Heart left ventricle (tissue), 16 donors: ENCODE data around the gene PXK. TPM values are rescaled to one million over a fixed set of nuclear protein-coding genes. Genes with fewer than 3 reads are reported as not detected.
A peak's percentile ranks its signal among the peaks of the same experiment; 100 is the strongest.

Experiments used
- ATAC-seq, 4 donors: fragments of 200-7000 bp; cut with Tn5 transposase; one replicate each; pipeline ENCODE4 v1.9.1; 2020 to 2022; ENCODE audit warnings: moderate library complexity in 4 of 4, mild to moderate bottlenecking in 3 of 4, moderate number of reproducible peaks in 1 of 4
- DNase-seq, 5 donors: peaks; one replicate each; pipeline ENCODE4 v3.0.0-alpha.2; 2020
- H3K27ac ChIP-seq, 12 donors: fragments of 200-600 bp; sonication (generic) in 4 of 12; one replicate each; pipeline versions ENCODE4 v1.5.0 to v1.8.0; 2016 to 2022; ENCODE audit warnings: mild to moderate bottlenecking in 2 of 12
- H3K27me3 ChIP-seq, 9 donors: fragments of 200-600 bp; sonication (generic) in 2 of 9; one replicate each; pipeline versions ENCODE4 v1.5.1 to v1.8.0; 2016 to 2022; ENCODE audit warnings: mild to moderate bottlenecking in 3 of 9
- H3K36me3 ChIP-seq, 9 donors: fragments of 200-600 bp; sonication (generic) in 2 of 9; one replicate each; pipeline versions ENCODE4 v1.5.0 to v1.8.0; 2018 to 2022; ENCODE audit warnings: mild to moderate bottlenecking in 2 of 9
- H3K4me1 ChIP-seq, 12 donors: fragments of 200-600 bp; sonication (generic) in 4 of 12; one replicate each; pipeline versions ENCODE4 v1.5.0 to v1.8.0; 2016 to 2022; ENCODE audit warnings: mild to moderate bottlenecking in 3 of 12
- H3K4me3 ChIP-seq, 12 donors: fragments of 200-600 bp; sonication (generic) in 4 of 12; one replicate each; pipeline versions ENCODE4 v1.5.0 to v1.8.0; 2017 to 2022; ENCODE audit warnings: mild to moderate bottlenecking in 9 of 12, moderate library complexity in 4 of 12
- H3K9me3 ChIP-seq, 12 donors: fragments of 200-600 bp; sonication (generic) in 4 of 12; one replicate each; pipeline versions ENCODE4 v1.5.0 to v1.8.0; 2016 to 2022; ENCODE audit warnings: mild to moderate bottlenecking in 1 of 12
- CTCF ChIP-seq, 12 donors: fragments of 200-600 bp; sonication (generic) in 4 of 12; IDR thresholded peaks; one replicate each; pipeline versions ENCODE4 v1.5.0 to v1.8.0; 2018 to 2022; ENCODE audit warnings: antibody characterized with exemption in 12 of 12, mild to moderate bottlenecking in 5 of 12
- POLR2A ChIP-seq, 2 donors: fragments of 450-650 bp; IDR thresholded peaks; one replicate each; pipeline ENCODE4 v1.6.1; 2017; ENCODE audit warnings: antibody characterized with exemption in 2 of 2, mild to moderate bottlenecking in 2 of 2, moderate library complexity in 2 of 2
- WGBS, 4 donors: extraction: QIAGEN DNeasy Blood & Tissue Kit in 2 of 4; methylation state at CpG; one replicate each; pipeline versions ENCODE4 v1.1.5 to v1.1.7; 2013 to 2018; 5-methylcytosine and 5-hydroxymethylcytosine counted together
- intact Hi-C, 10 donors: fragments of 100-400 bp; cut with DNase I; formaldehyde crosslinking; loops; one replicate each; pipeline versions ENCODE4 v1.11.1 to v1.14.2; 2022
- polyA plus RNA-seq, 2 donors: library from polyadenylated mRNA; stranded (reverse); fragments of 200-250 nt; gene quantifications; one replicate each; pipeline ENCODE4 v1.2.3, GENCODE V29; 2013
- total RNA-seq, 9 donors: library from RNA; depleted of rRNA in 2 of 9; stranded (reverse); fragments of >200 nt in 2 of 9; fragmentation: NEBNext Ultra II Directional in 3 of 9; extraction: Animal tissue kit (Norgen Biotek cat#: 25700) in 3 of 9; gene quantifications; one replicate each; pipeline versions ENCODE4 v1.1.0 to v1.2.4, GENCODE V29; 2016 to 2023
- donor health status: ischemic (EF 13 %, LVEDD 7.1; RV severe dilation, severe dysfunction).
- donor health status: healthy with polysubstance abuse.
- donor health status: DM: no; HTN: yes; CAD: no.
- donor health status: DM: no; HTN: no; CAD: no.
- donor health status: ischemic (EF 25% LVEDD 6.9; RV normal size, moderate dysfunction).
- donor health status: ischemic (EF 25% LVEDD 5.7; RV mildly dilated, moderate dysfunction).
- donor health status: healthy.
- donor health status: DM: yes; HTN: yes; CAD: no.
- donor health status: ischemic (EF 35%, LVEDD 5.7; RV mildly dilated, moderate dysfunction).
- donor health status: nonischemic (EF 11% LVEDD 7.7; RV severe dilation, severe dysfunction).
- donor health status: DM: yes; HTN: yes; CAD: no.
- donor health status: PGD.
- donor health status: ischemic (EF 29% LVEDD 5.4; RV normal size, mild dysfunction).
- donor health status: nonischemic (EF 23%, LVEDD 6.1; RV moderate dilation, normal function).

The PXK gene
- total and polyA plus RNA-seq, 11 donors: 3.4 to 24.3 (median 12.7) TPM

- WGBS, 4 donors: 64 to 88% (median 81%) methylated on average over 8 of the region's 8 CpGs
- TF ChIP-seq CTCF (IDR thresholded peaks at IDR 0.05) (no peak), POLR2A (IDR thresholded peaks at IDR 0.05) (no peak)
- H3K4me1 ChIP-seq: peaks cover 0 to 18% (median 4%) of the 10 kb centered on the region in 12 donors
- DNase-seq (no peak), ATAC-seq (no peak)
- H3K9me3 ChIP-seq: no peaks in the 10 kb centered on the region
- no peak overlapping the region for H3K4me3 ChIP-seq
- intact Hi-C loops: loop anchor here in 8 of 10 donors (5.0 to 10.0 kb wide), 3 partner anchors 80 to 227 kb away; partner anchors contain the start of gene PXK (in 5 of the 8)
- no peak overlapping the region for H3K27ac ChIP-seq
- H3K36me3 ChIP-seq: peaks cover 0 to 66% (median 41%) of the 10 kb centered on the region in 9 donors
- no peaks in the 10 kb centered on the region for H3K27me3 ChIP-seq
These were observed 79.4 kb downstream of the PXK start for GRCh38 chr3:58411851-58412830.

- TF ChIP-seq POLR2A (IDR thresholded peaks at IDR 0.05) (no peak), CTCF (IDR thresholded peaks at IDR 0.05) (peak; percentile 69 to 85 (median 79))
- intact Hi-C loops: loop anchor here (1.0 to 10.0 kb wide), 7 partner anchors 82 to 230 kb away; partner anchors contain the start of gene PXK (in 7 of the 10)
- Histone ChIP-seq H3K4me1 (peaks cover 0 to 28% (median 8%) of the 10 kb centered on the region in 12 donors), H3K36me3 (peaks cover 0 to 43% (median 32%) of the 10 kb centered on the region in 9 donors), H3K4me3 (no peak overlapping the region), H3K27me3 (no peaks in the 10 kb centered on the region), H3K9me3 (no peaks in the 10 kb centered on the region), H3K27ac (peak overlapping the region in 3 of 12 donors; percentile 7 to 50 (median 43))
- DNase-seq (peak in 3 of 5 donors; percentile 32 to 66 (median 44)), ATAC-seq (peak; percentile 54 to 74 (median 69))
These were observed 82.0 kb downstream of the PXK start for GRCh38 chr3:58414538-58415197.

GRCh38 chr3:58416191-58416590 lies 83.5 kb downstream of the PXK start:
- intact Hi-C loops: loop anchor here in 5 of 10 donors (5.0 to 10.0 kb wide), 4 partner anchors 84 to 231 kb away; partner anchors contain the start of gene PXK (in 1 of the 5)
- H3K9me3 ChIP-seq: no peaks in the 10 kb centered on the region
- H3K4me3 ChIP-seq: no peak overlapping the region

More at GRCh38 chr3:58416191-58416590, 83.5 kb downstream of the PXK start:
- TF ChIP-seq POLR2A (IDR thresholded peaks at IDR 0.05) (no peak), CTCF (IDR thresholded peaks at IDR 0.05) (no peak)
- Histone ChIP-seq H3K36me3 (peaks cover 0 to 34% (median 22%) of the 10 kb centered on the region in 9 donors), H3K4me1 (peaks cover 0 to 35% (median 15%) of the 10 kb centered on the region in 12 donors), H3K27ac (no peak overlapping the region), H3K27me3 (no peaks in the 10 kb centered on the region)
- 92 to 100% (median 98%) methylated on average over 2 of the region's 2 CpGs for WGBS, 4 donors
- ATAC-seq (no peak), DNase-seq (no peak)
